GM13976 (cell line): Measurements from ENCODE around the gene DLL4.

Source experiments
- DNase-seq: peaks from one replicate; pipeline ENCODE4 v3.0.0; 2012; ENCODE audit warnings: low spot score
- CTCF ChIP-seq: IDR thresholded peaks from 2 replicates; pipeline ENCODE4 v1.5.1; 2012; ENCODE audit warnings: borderline replicate concordance, mild to moderate bottlenecking; ENCODE audit not compliant: insufficient read depth; ENCODE audit errors: extremely low read depth, missing control alignments, control extremely low read depth
- in situ Hi-C: fragments of 300-500 bp; cut with MboI; formaldehyde crosslinking; loops from one replicate; pipeline ENCODE4 v1.12.0; 2022; ENCODE audit warnings: low sequenced_read_pairs, mixed read lengths, inconsistent platforms; ENCODE audit not compliant: unreplicated experiment

DLL4 gene

GRCh38 chr15:40925863-40926658, 3.1 kb upstream of the DLL4 start:
- in situ Hi-C loops, result loop anchor here (10.0 kb wide), 1 partner anchor 249 kb away; no protein-coding TSS in a partner anchor
- no peak for DNase-seq
- no peak for TF ChIP-seq CTCF

DNA sequence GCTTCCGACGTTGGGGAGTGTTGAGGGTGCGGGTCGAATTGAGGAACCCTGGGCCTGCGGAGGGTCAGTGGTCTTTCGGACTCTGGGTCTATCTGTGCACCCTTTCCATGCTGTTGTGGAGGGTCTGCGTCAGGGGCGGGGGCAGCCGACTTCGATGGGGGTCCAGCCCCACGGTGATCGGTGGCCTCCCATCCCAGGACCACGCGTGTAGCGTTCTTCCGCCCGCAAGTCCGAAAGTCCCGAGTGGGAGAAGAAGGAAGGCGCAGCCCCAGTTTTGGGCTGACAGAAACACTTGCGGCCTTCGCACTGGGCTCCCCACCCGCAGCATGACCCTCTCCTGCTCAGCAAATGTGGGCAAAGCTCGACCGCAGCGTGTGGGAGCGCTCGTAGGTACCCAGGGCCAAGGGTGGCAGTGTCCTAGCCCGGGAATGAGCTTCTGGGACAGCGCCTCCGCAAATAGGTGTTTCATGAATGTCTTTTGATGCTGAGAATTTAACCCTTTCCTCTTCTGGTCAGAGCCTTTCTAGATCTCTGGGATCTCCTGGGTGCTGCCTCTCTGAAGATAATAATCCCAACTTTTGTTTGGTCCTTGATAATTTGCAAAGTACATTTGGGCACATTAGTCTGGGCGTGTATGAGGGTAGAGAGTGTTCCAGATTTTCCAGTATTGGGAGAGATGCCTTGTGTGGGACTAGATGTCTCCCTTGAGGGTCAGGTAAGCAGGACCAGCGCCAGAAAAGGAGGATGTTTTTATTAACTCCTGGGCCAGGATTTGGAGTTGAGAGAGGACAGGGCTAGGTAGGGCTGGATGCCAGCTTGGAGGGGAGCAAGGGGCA, 2.3 kb upstream of the DLL4 start:
- DNase-seq, result no peak
- in situ Hi-C loops, result loop anchor here (10.0 kb wide), 1 partner anchor 248 kb away; no protein-coding TSS in a partner anchor
- TF ChIP-seq CTCF, result no peak

DNA sequence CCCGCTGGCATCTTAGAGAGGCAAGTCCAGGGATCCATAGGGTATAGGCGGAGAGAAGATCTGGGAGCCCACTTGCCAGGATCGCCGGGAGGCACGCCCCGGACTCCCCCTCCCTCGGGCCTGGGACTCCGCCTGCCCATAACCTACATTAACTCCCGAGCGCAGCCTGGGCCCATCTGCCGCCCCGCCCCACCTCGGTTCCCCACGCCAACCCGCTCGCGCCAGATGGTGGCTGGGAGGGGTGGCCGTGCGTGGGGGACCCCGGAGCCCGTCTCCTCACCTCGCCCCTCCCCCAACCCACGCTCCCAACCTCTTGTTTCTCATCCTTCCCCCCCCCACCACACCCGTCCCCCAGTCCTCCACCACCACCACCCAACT, 1.7 kb upstream of the DLL4 start:
- TF ChIP-seq CTCF, result no peak
- in situ Hi-C loops, result loop anchor here (10.0 kb wide), 1 partner anchor 247 kb away; no protein-coding TSS in a partner anchor
- DNase-seq, result no peak

- DNase-seq, result no peak
- in situ Hi-C loops, result loop anchor here (10.0 kb wide), 1 partner anchor 247 kb away; no protein-coding TSS in a partner anchor
- no peak for TF ChIP-seq CTCF
Measured at GRCh38 chr15:40927873-40928806, 1.0 kb upstream of the DLL4 start.

DNA sequence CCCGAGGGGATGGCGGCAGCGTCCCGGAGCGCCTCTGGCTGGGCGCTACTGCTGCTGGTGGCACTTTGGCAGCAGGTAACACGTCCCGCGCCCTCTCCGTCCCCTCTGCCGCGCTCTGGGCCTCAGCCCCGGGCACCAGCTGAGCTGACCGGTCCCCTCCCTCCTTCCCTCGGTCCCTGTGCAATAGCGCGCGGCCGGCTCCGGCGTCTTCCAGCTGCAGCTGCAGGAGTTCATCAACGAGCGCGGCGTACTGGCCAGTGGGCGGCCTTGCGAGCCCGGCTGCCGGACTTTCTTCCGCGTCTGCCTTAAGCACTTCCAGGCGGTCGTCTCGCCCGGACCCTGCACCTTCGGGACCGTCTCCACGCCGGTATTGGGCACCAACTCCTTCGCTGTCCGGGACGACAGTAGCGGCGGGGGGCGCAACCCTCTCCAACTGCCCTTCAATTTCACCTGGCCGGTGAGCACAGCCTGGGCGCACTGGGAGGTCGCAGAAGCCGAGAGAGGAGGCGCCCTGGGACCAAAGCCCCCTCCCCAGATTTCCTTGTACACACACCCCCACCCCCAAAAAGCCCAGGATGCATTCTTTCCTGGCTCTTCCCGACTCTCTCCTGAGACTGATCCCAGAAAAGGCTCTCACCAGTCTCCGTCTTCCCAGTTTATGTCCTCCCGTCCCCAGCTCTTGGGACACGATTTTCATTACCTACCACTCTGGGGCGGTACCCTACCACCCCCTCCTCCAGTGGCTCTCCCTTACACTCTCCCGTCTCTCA, 705 bp downstream of the DLL4 start:
- in situ Hi-C loops, result loop anchor here (10.0 kb wide), 1 partner anchor 245 kb away; no protein-coding TSS in a partner anchor
- TF ChIP-seq CTCF, result no peak
- no peak for DNase-seq
